Fibroblast of lung (primary cell): Measurements from ENCODE around the gene APOD.

Experiments
- EZH2 ChIP-seq: IDR thresholded peaks from 2 replicates; pipeline ENCODE4 v1.5.1; 2012; ENCODE audit warnings: low read length, control low read depth, mild to moderate bottlenecking; ENCODE audit errors: missing control alignments
- TF ChIP-seq, protein P1 (sequence below), 2 donors: IDR thresholded peaks in 1 of 2; conservative IDR thresholded peaks in 1 of 2; 1 replicate in 1 of 2; 2 replicates in 1 of 2; pipeline ENCODE4 v1.5.1; 2011 to 2012; ENCODE audit warnings: low read length in 2 of 2, control low read depth in 1 of 2, inconsistent platforms in 1 of 2, low read depth in 1 of 2, mild to moderate bottlenecking in 1 of 2

DNA sequence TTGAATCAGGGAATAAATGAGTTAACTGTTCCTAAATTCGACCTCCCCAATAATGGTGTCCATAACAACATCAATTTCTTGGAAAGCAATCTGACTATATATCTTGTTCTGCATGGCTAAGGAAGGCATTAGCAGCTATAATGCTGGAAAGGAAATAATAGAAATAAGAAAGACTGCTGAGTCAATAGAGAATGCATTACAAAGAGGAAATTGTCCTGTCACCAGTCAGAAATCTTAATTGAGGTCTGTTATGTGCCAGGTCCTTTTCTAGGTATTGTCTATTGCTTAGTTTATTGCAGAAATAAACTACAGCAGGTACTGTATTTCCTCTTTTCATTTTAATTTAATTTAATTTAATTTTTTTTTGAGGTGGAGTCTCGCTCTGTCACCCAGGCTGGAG is 34.8 kb downstream of the APOD start:
- TF ChIP-seq, protein P1, sequence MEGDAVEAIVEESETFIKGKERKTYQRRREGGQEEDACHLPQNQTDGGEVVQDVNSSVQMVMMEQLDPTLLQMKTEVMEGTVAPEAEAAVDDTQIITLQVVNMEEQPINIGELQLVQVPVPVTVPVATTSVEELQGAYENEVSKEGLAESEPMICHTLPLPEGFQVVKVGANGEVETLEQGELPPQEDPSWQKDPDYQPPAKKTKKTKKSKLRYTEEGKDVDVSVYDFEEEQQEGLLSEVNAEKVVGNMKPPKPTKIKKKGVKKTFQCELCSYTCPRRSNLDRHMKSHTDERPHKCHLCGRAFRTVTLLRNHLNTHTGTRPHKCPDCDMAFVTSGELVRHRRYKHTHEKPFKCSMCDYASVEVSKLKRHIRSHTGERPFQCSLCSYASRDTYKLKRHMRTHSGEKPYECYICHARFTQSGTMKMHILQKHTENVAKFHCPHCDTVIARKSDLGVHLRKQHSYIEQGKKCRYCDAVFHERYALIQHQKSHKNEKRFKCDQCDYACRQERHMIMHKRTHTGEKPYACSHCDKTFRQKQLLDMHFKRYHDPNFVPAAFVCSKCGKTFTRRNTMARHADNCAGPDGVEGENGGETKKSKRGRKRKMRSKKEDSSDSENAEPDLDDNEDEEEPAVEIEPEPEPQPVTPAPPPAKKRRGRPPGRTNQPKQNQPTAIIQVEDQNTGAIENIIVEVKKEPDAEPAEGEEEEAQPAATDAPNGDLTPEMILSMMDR (conservative IDR thresholded peaks at IDR 0.05 in 1 of 2, IDR thresholded peaks at IDR 0.05 in 1 of 2; ENCODE audit: low read depth in 1 of 2, low read length in 2 of 2), result no peak
- no peak for TF ChIP-seq EZH2
